ENCODE data around the gene PDGFB. TPM values are rescaled to one million over a fixed set of nuclear protein-coding genes. Genes with fewer than 3 reads are reported as not detected.

PDGFB gene
- total and polyA plus RNA-seq, 9 of the 15 experiments (the other 6 are each of a cell fraction or from before 2014, with no cell fraction given), result 0.07 to 4.0 (median 0.48) TPM; not detected in 1

DNA sequence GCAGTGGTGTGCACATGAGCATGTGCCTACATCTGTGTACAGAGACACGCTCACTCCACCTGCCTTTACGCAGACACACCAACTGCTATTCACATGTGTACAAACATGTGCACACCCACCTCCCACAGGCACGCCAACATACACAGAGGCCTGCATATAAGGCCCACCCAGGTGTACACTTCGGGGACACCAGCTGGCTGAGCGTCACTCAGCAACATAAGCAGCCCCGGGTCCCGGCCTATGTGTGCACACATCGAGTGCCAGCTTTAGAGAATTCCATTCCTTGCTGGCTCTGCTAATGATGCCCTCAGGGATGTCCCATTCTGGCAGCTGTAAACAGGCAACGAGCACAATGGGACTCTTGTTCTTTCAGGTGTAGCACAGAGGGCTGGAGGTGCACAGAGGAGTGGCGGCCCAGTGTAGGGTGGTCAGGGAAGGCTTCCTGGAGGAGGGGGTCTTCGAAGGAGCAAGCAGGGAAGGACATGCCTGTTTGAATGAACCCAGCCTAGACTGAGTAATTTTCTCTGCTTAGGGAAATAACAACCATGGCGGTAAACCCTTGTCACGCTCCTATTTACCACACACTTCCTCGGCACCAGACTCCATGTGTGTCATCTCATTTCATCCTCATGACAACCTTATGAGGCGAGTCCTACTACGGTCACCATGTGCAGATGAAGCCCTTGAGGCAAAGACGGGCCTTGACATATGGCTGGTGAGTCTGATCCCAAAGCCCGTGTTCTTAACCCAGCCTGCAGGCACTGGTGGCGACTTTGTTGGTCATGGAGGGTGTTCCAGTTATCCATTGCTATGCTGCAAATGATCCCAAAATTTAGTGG lies 39.6 kb upstream of the PDGFB start:
- intact Hi-C loops (cut with micrococcal nuclease), result no loop called here
- CTCF ChIA-PET (ENCODE audit: low intra/inter-chr PET ratio), result no interaction called here
- Histone ChIP-seq H3K4me1 (replicated peaks in 1 of 2; ENCODE audit: control insufficient read depth in 2 of 2, insufficient read depth in 2 of 2, low read length in 2 of 2) (peaks cover 32 to 33% of the 10 kb centered on the region in 2 experiments), H2AFZ (ENCODE audit: low read depth, low read length) (peak overlapping the region; percentile 79), H3K4me2 (ENCODE audit: insufficient read depth, low read length) (peak overlapping the region; percentile 25; the same call in 1 of the 2 replicates), H3K4me3 (no peak overlapping the region), H3K9ac (ENCODE audit: insufficient read depth in 1 of 2, low read depth in 2 of 2, low read length in 2 of 2) (peak overlapping the region in 1 of 2 experiments; percentile 60; a peak in 2 of 4 replicates), H4K20me1 (replicated peaks; ENCODE audit: control insufficient read depth, insufficient read depth, low read length) (no peaks in the 10 kb centered on the region), H3K36me3 (ENCODE audit: control insufficient read depth, insufficient read depth, low read length) (no peaks in the 10 kb centered on the region; the same call in 2 of the 3 replicates), H3K27me3 (ENCODE audit: control insufficient read depth in 2 of 2, insufficient read depth in 2 of 2, low read length in 2 of 2) (no peaks in the 10 kb centered on the region), H3K9me3 (replicated peaks; ENCODE audit: control insufficient read depth, insufficient read depth, low read depth, low read length) (peaks cover 13% of the 10 kb centered on the region), H3K79me2 (ENCODE audit: control insufficient read depth, insufficient read depth, low read length) (no peaks in the 10 kb centered on the region), H3K9me1 (ENCODE audit: control insufficient read depth, insufficient read depth, low read length) (no peaks in the 10 kb centered on the region), H3K27ac (ENCODE audit: extremely low read depth, low read depth, low read length) (peak overlapping the region; percentile 91)
- in situ Hi-C loops (cut with MboI), result no loop called here
- WGBS (ENCODE audit: insufficient coverage, low coverage, missing lambda C conversion rate), result 96% methylated on average over 16 of the region's 19 CpGs
- peak; percentile 44 for FAIRE-seq
- POLR2A ChIA-PET, result interaction anchor here (0.5 to 2.7 kb wide), 6 partner anchors 9 to 217 kb away, joined by 3 to 12 read pairs (median 4); partner anchors contain the start of gene RPL3
- no peak for ATAC-seq
- BruUV-seq (replicated peaks), result no TSS peak
- no peak for TF ChIP-seq HDAC2 (IDR thresholded peaks at IDR 0.05)
- TF ChIP-seq RBM39 (optimal IDR thresholded peaks at IDR 0.05; ENCODE audit: low read depth, low read length), result no peak
- 0 out of 2 replicates have a peak, but pooled peaks have one; percentile 6 for TF ChIP-seq ZNF263 (CRISPR knock-in tag; IDR thresholded peaks at IDR 0.05; ENCODE audit: borderline replicate concordance)
- peak; percentile 85 for TF ChIP-seq ZFP36 (IDR thresholded peaks at IDR 0.05; ENCODE audit: low read depth, low read length, partially characterized antibody)
- peak; percentile 79 for TF ChIP-seq BCOR (IDR thresholded peaks at IDR 0.05)
- peak; percentile 54 for TF ChIP-seq RBM25 (IDR thresholded peaks at IDR 0.05; ENCODE audit: low read depth, low read length, severe bottlenecking)
- DNase-seq (ENCODE audit: extremely low read depth in 1 of 4, low spot score in 3 of 4), result no peak

All from K562 (cell line).